Endodermal cell (in vitro differentiated cells): ENCODE results near the gene CUX1. TPM values are rescaled to one million over a fixed set of nuclear protein-coding genes. Genes with fewer than 3 reads are reported as not detected.

ENCODE experiments used
- DNase-seq: peaks from one replicate; pipeline ENCODE4 v3.0.0-alpha.2; 2017
- H3K27ac ChIP-seq: 2 replicates; pipeline ENCODE4 v1.5.1; 2013; ENCODE audit warnings: mild to moderate bottlenecking, low read depth, low read length, moderate library complexity
- H3K27me3 ChIP-seq: 2 replicates; pipeline ENCODE4 v1.6.1; 2013; ENCODE audit warnings: mild to moderate bottlenecking, low read length, moderate library complexity; ENCODE audit not compliant: insufficient read depth, control insufficient read depth, poor library complexity, severe bottlenecking
- H3K36me3 ChIP-seq: 2 replicates; pipeline ENCODE4 v1.7.0; 2013; ENCODE audit warnings: mild to moderate bottlenecking, low read length, moderate library complexity; ENCODE audit not compliant: control insufficient read depth, insufficient read depth
- H3K4me1 ChIP-seq: one replicate; pipeline ENCODE4 v1.7.0; 2013; ENCODE audit warnings: low read length; ENCODE audit not compliant: control insufficient read depth, insufficient read depth
- H3K4me3 ChIP-seq: 2 replicates; pipeline ENCODE4 v1.5.1; 2013; ENCODE audit warnings: mild to moderate bottlenecking, low read length, moderate library complexity
- H3K9ac ChIP-seq: 2 replicates; pipeline ENCODE4 v1.6.1; 2013; ENCODE audit warnings: mild to moderate bottlenecking, low read length, moderate library complexity; ENCODE audit not compliant: poor library complexity, severe bottlenecking; ENCODE audit errors: extremely low read depth
- H3K9me3 ChIP-seq: 2 replicates; pipeline ENCODE4 v1.6.1; 2013; ENCODE audit warnings: mild to moderate bottlenecking, low read length, moderate library complexity; ENCODE audit not compliant: control insufficient read depth
- H3K27ac Mint-ChIP-seq: 2 replicates; pipeline ENCODE4 v1.8.0; 2020; ENCODE audit warnings: mixed read lengths
- H3K27me3 Mint-ChIP-seq: 2 replicates; pipeline ENCODE4 v1.8.0; 2021; ENCODE audit warnings: mild to moderate bottlenecking, mixed read lengths; ENCODE audit not compliant: insufficient read depth
- H3K36me3 Mint-ChIP-seq: 2 replicates; pipeline ENCODE4 v1.8.0; 2020; ENCODE audit warnings: low read depth, mixed read lengths
- H3K4me1 Mint-ChIP-seq: 2 replicates; pipeline ENCODE4 v1.8.0; 2020; ENCODE audit warnings: mixed read lengths
- H3K4me3 Mint-ChIP-seq: 2 replicates; pipeline ENCODE4 v1.8.0; 2020; ENCODE audit warnings: mild to moderate bottlenecking, moderate library complexity, mixed read lengths
- H3K9me3 Mint-ChIP-seq: 2 replicates; pipeline ENCODE4 v1.8.0; 2020; ENCODE audit warnings: mild to moderate bottlenecking, mixed read lengths
- WGBS, 2 experiments: methylation state at CpG; one replicate each; pipeline versions ENCODE4 v1.1.5 to v1.1.7; 2013; ENCODE audit warnings: missing lambda C conversion rate in 2 of 2, mixed read lengths in 1 of 2; ENCODE audit not compliant: insufficient coverage in 1 of 2, insufficient read length in 1 of 2; 5-methylcytosine and 5-hydroxymethylcytosine counted together
- total RNA-seq, 2 donors: library from RNA; stranded (reverse); fragmentation: NEBNext Ultra II Directional in 1 of 2; extraction: Animal tissue kit (Norgen Biotek cat#: 25700) in 1 of 2; gene quantifications; 2 replicates in 1 of 2; 3 replicates in 1 of 2; pipeline ENCODE4 v1.2.1, GENCODE V29; 2021
- TF ChIP-seq, protein P1 (sequence below): fragments of 200-600 bp; sonication (generic); conservative IDR thresholded peaks from 2 replicates; pipeline ENCODE4 v1.5.0; 2021; ENCODE audit warnings: antibody characterized with exemption, mild to moderate bottlenecking

CUX1 gene
- total RNA-seq, 2 donors from 2014 or later = 85.1 to 108 TPM

DNA sequence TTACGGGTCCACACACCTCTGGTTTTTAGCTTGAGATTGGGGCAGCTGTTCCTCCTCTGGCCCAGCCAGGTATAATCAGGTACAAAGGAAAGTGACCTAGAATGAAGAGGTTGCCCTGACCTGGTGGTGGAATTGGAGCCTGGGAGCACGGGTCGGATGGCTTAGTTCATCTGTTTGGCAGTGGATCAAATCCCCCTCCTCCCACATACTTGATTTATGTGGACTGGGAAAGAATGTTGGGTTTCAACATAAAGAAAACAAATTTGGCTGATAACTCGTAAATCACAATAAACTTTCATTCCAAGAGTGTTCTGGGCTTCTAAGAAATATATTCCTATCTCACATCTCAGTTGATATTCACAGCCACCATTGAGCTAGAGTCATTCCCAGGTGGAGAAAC lies 186.8 kb downstream of the CUX1 start:
- 98 to 100% methylated on average over 1 to 4 of the region's 4 CpGs for WGBS, 2 experiments
- Histone ChIP-seq H3K27ac (no peak overlapping the region), H3K36me3 (peaks cover 5% of the 10 kb centered on the region), H3K9ac (no peak overlapping the region), H3K27me3 (no peaks in the 10 kb centered on the region), H3K4me3 (no peak overlapping the region), H3K4me1 (no peaks in the 10 kb centered on the region), H3K9me3 (no peaks in the 10 kb centered on the region)
- TF ChIP-seq, protein P1, sequence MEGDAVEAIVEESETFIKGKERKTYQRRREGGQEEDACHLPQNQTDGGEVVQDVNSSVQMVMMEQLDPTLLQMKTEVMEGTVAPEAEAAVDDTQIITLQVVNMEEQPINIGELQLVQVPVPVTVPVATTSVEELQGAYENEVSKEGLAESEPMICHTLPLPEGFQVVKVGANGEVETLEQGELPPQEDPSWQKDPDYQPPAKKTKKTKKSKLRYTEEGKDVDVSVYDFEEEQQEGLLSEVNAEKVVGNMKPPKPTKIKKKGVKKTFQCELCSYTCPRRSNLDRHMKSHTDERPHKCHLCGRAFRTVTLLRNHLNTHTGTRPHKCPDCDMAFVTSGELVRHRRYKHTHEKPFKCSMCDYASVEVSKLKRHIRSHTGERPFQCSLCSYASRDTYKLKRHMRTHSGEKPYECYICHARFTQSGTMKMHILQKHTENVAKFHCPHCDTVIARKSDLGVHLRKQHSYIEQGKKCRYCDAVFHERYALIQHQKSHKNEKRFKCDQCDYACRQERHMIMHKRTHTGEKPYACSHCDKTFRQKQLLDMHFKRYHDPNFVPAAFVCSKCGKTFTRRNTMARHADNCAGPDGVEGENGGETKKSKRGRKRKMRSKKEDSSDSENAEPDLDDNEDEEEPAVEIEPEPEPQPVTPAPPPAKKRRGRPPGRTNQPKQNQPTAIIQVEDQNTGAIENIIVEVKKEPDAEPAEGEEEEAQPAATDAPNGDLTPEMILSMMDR = no peak
- H3K4me1 Mint-ChIP-seq = no peaks in the 10 kb centered on the region
- no peak overlapping the region for H3K4me3 Mint-ChIP-seq
- H3K27me3 Mint-ChIP-seq = no peaks in the 10 kb centered on the region
- no peaks in the 10 kb centered on the region for H3K9me3 Mint-ChIP-seq
- peak overlapping the region; percentile 10 for H3K27ac Mint-ChIP-seq
- peaks cover 8% of the 10 kb centered on the region for H3K36me3 Mint-ChIP-seq
- no peak for DNase-seq

DNA sequence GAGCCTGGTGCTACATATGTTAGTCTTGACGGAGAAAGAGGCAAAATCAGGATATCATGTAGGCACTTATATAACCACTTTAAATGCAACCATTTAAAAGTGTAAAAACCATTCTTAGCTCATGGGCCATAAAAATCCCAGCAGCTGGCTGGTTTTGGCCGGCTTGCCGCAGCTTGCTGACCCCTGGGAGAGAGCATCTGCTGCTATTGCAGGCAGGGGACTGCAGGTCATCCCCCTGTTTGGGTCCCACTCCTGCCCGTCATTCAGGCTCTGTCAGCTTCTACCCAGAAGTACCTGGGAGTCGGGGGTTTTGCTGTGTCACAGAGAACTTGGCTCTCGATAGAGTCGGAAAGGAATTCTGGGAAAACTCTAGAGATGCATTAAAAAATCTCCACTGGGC lies 187.4 kb downstream of the CUX1 start:
- TF ChIP-seq, protein P1 = no peak
- Histone ChIP-seq H3K4me1 (no peaks in the 10 kb centered on the region), H3K36me3 (peaks cover 5% of the 10 kb centered on the region), H3K27ac (no peak overlapping the region), H3K27me3 (no peaks in the 10 kb centered on the region), H3K9me3 (no peaks in the 10 kb centered on the region), H3K4me3 (no peak overlapping the region), H3K9ac (no peak overlapping the region)
- Mint-ChIP-seq H3K27me3 (no peaks in the 10 kb centered on the region), H3K4me1 (no peaks in the 10 kb centered on the region), H3K27ac (peak overlapping the region; percentile 10), H3K4me3 (no peak overlapping the region), H3K36me3 (peaks cover 13% of the 10 kb centered on the region), H3K9me3 (no peaks in the 10 kb centered on the region)
- WGBS, 2 experiments = 97 to 100% methylated on average over 6 to 7 of the region's 7 CpGs
- no peak for DNase-seq

DNA sequence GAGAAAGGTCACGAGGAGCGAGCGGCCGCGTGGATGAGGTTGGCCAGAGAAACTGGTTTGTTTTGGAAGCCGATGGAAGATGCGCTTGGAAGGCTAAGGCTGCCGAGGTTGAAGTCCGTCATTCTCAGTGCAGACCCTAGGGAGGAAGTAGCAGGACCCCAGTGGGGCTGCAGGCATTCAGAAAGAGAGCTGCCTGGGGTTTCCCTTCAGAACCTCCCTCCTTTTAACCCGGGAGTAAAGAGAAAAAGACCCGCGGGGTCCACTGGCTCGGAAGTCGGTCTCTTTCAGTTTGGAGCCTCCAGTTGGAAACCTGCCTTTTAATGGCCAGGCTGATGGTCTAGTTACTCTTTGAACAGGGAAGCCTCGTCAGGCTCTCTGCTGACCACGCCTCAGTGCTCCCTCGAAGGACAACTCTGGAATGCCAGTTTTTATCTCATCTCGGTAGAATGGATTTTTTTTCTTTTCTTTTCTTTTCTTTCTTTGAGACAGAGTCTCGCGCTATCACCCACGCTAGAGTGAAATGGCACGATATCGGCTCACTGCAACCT lies 188.6 kb downstream of the CUX1 start:
- Histone ChIP-seq H3K36me3 (peaks cover 5% of the 10 kb centered on the region), H3K9me3 (no peaks in the 10 kb centered on the region), H3K27me3 (no peaks in the 10 kb centered on the region), H3K4me3 (no peak overlapping the region), H3K27ac (no peak overlapping the region), H3K9ac (no peak overlapping the region), H3K4me1 (no peaks in the 10 kb centered on the region)
- peak overlapping the region; percentile 52 for H3K27ac Mint-ChIP-seq
- WGBS, 2 experiments = 93% methylated on average over 13 to 23 of the region's 23 CpGs
- H3K27me3 Mint-ChIP-seq = no peaks in the 10 kb centered on the region
- no peak overlapping the region for H3K4me3 Mint-ChIP-seq
- H3K36me3 Mint-ChIP-seq = peaks cover 17% of the 10 kb centered on the region
- H3K9me3 Mint-ChIP-seq = no peaks in the 10 kb centered on the region
- TF ChIP-seq, protein P1 = no peak
- H3K4me1 Mint-ChIP-seq = no peaks in the 10 kb centered on the region
- DNase-seq = no peak
